Renal pelvis (tissue), 4 donors: Measurements from ENCODE around the gene HLA-DRA. TPM values are rescaled to one million over a fixed set of nuclear protein-coding genes. Genes with fewer than 3 reads are reported as not detected.
"Not testable (repeated sequence)": the region's sequence is repeated elsewhere in the genome, so short reads cannot be mapped to it uniquely, and the experiment has no call there.

Source experiments
- DNase-seq: peaks from one replicate; pipeline ENCODE4 v3.0.0-alpha.2; 2013
- polyA plus RNA-seq, 3 donors: library from polyadenylated mRNA; unstranded; fragments of 120-200 nt; gene quantifications; one replicate each; pipeline ENCODE4 v1.2.1, GENCODE V29; 2013; ENCODE audit not compliant: insufficient read length in 3 of 3

The HLA-DRA gene
- polyA plus RNA-seq, 3 donors: 45.8 to 74.9 (median 58.4) TPM

GRCh38 chr6:32467743-32468503 is 28.2 kb downstream of the HLA-DRA start:
- DNase-seq: not testable (repeated sequence)

GRCh38 chr6:32472781-32473375 is 33.2 kb downstream of the HLA-DRA start:
- DNase-seq: no peak

GRCh38 chr6:32473376-32474348 is 34.0 kb downstream of the HLA-DRA start:
- peak; percentile 21 for DNase-seq

- no peak for DNase-seq
Observed at GRCh38 chr6:32475392-32476206, 35.9 kb downstream of the HLA-DRA start.

- DNase-seq: no peak
Observed at GRCh38 chr6:32483968-32484613, 44.4 kb downstream of the HLA-DRA start.

GRCh38 chr6:32484614-32484998 is 44.9 kb downstream of the HLA-DRA start:
- DNase-seq: no peak

GRCh38 chr6:32488083-32488482 is 48.4 kb downstream of the HLA-DRA start:
- DNase-seq: no peak

- DNase-seq: no peak
Observed at GRCh38 chr6:32491700-32492099, 52.0 kb downstream of the HLA-DRA start.

GRCh38 chr6:32492351-32492750 is 52.7 kb downstream of the HLA-DRA start:
- DNase-seq: no peak

Other genes with a start within 250 kb of the HLA-DRA start
- 100 to 1,000 TPM; 180 to 191 (median 190) TPM for gene PBX2, start 249.7 kb upstream of the HLA-DRA start, polyA plus RNA-seq
- gene GPSM3, start 247.2 kb upstream of the HLA-DRA start, polyA plus RNA-seq: 10 to 100 TPM; 10.0 to 12.9 (median 10.6) TPM
- 10 to 100 TPM; 17.4 to 30.0 (median 24.5) TPM for gene NOTCH4, start 215.8 kb upstream of the HLA-DRA start, polyA plus RNA-seq
- gene TSBP1, start 68.0 kb upstream of the HLA-DRA start, polyA plus RNA-seq: under 1 TPM; 0.11 to 0.74 (median 0.17) TPM
- gene BTNL2, start 32.7 kb upstream of the HLA-DRA start, polyA plus RNA-seq: 1 to 10 TPM; 1.4 to 3.9 (median 3.4) TPM
- 10 to 100 TPM in 2 of 3 donors, 1 to 10 TPM in 1; 2.3 to 30.7 (median 26.6) TPM for gene HLA-DRB5, start 90.4 kb downstream of the HLA-DRA start, polyA plus RNA-seq
- 10 to 100 TPM; 23.9 to 53.1 (median 48.7) TPM for gene HLA-DRB1, start 150.0 kb downstream of the HLA-DRA start, polyA plus RNA-seq
- gene HLA-DQA1, start 197.5 kb downstream of the HLA-DRA start, polyA plus RNA-seq: 1 to 10 TPM; 1.7 to 4.5 (median 2.5) TPM
- 10 to 100 TPM in 2 of 3 donors, 1 to 10 TPM in 1; 8.1 to 13.7 (median 10.6) TPM for gene HLA-DQB1, start 226.8 kb downstream of the HLA-DRA start, polyA plus RNA-seq